GM21737 (cell line): ENCODE data around the gene TMPRSS4.

Experiments
- ATAC-seq: cut with Tn5 transposase; IDR thresholded peaks from one replicate; pipeline ENCODE4 v1.9.1; 2021; ENCODE audit warnings: mild to moderate bottlenecking, moderate library complexity; ENCODE audit not compliant: unreplicated experiment

The TMPRSS4 gene

GRCh38 chr11:118152020-118152551 is 75.2 kb downstream of the TMPRSS4 start:
- no peak for ATAC-seq

- no peak for ATAC-seq
Measured at GRCh38 chr11:118152552-118153471, 75.9 kb downstream of the TMPRSS4 start, which contains the start of gene SCN4B. TSS of gene SCN4B (minus strand) at chr11:118152823. CDS start at chr11:118152673, 150 bp downstream.

GRCh38 chr11:118153516-118153915 is 76.6 kb downstream of the TMPRSS4 start:
- ATAC-seq, result no peak

- ATAC-seq, result no peak
Measured at GRCh38 chr11:118153976-118154375, 77.1 kb downstream of the TMPRSS4 start.

- no peak for ATAC-seq
Measured at GRCh38 chr11:118154641-118155040, 77.8 kb downstream of the TMPRSS4 start.

- no peak for ATAC-seq
Measured at GRCh38 chr11:118155776-118156530, 79.1 kb downstream of the TMPRSS4 start.

- ATAC-seq, result no peak
Measured at GRCh38 chr11:118156531-118157185, 79.8 kb downstream of the TMPRSS4 start.

- no peak for ATAC-seq
Measured at GRCh38 chr11:118157186-118157895, 80.5 kb downstream of the TMPRSS4 start.

- no peak for ATAC-seq
Measured at GRCh38 chr11:118161786-118162185, 84.9 kb downstream of the TMPRSS4 start.

GRCh38 chr11:118162846-118163245 is 86.0 kb downstream of the TMPRSS4 start:
- no peak for ATAC-seq

GRCh38 chr11:118163494-118163893 is 86.6 kb downstream of the TMPRSS4 start:
- ATAC-seq, result no peak

- no peak for ATAC-seq
Measured at GRCh38 chr11:118164885-118165284, 88.0 kb downstream of the TMPRSS4 start.

GRCh38 chr11:118166641-118167040 is 89.8 kb downstream of the TMPRSS4 start:
- no peak for ATAC-seq

GRCh38 chr11:118167253-118167652 is 90.4 kb downstream of the TMPRSS4 start:
- ATAC-seq, result no peak

- ATAC-seq, result no peak
Measured at GRCh38 chr11:118167906-118168305, 91.0 kb downstream of the TMPRSS4 start.

- ATAC-seq, result no peak
Measured at GRCh38 chr11:118168316-118168715, 91.4 kb downstream of the TMPRSS4 start.

- ATAC-seq, result no peak
Measured at GRCh38 chr11:118168751-118169150, 91.9 kb downstream of the TMPRSS4 start.

GRCh38 chr11:118169300-118170140 is 92.6 kb downstream of the TMPRSS4 start:
- no peak for ATAC-seq

GRCh38 chr11:118170231-118170630 is 93.4 kb downstream of the TMPRSS4 start:
- no peak for ATAC-seq
